HG03457 (cell line): ENCODE results near the gene KIZ.

Source experiments
- ATAC-seq: cut with Tn5 transposase; IDR thresholded peaks from one replicate; pipeline ENCODE4 v1.9.1; 2021; ENCODE audit warnings: moderate number of reproducible peaks; ENCODE audit not compliant: unreplicated experiment

KIZ gene

GRCh38 chr20:21174516-21175239, 48.8 kb downstream of the KIZ start:
- no peak for ATAC-seq

GRCh38 chr20:21175433-21175832, 49.6 kb downstream of the KIZ start:
- ATAC-seq = no peak

- no peak for ATAC-seq
Observed at GRCh38 chr20:21177767-21178166, 51.9 kb downstream of the KIZ start.

- no peak for ATAC-seq
Observed at GRCh38 chr20:21179757-21180156, 53.9 kb downstream of the KIZ start.

GRCh38 chr20:21180248-21180647, 54.4 kb downstream of the KIZ start:
- no peak for ATAC-seq

- no peak for ATAC-seq
Observed at GRCh38 chr20:21181028-21181427, 55.1 kb downstream of the KIZ start.

GRCh38 chr20:21182832-21183563, 57.1 kb downstream of the KIZ start:
- ATAC-seq = no peak

- no peak for ATAC-seq
Observed at GRCh38 chr20:21183722-21184121, 57.8 kb downstream of the KIZ start.

GRCh38 chr20:21184819-21185218, 58.9 kb downstream of the KIZ start:
- no peak for ATAC-seq

GRCh38 chr20:21185849-21186248, 60.0 kb downstream of the KIZ start:
- no peak for ATAC-seq

GRCh38 chr20:21189761-21190523, 64.1 kb downstream of the KIZ start:
- ATAC-seq = no peak

- ATAC-seq = no peak
Observed at GRCh38 chr20:21190869-21191268, 65.0 kb downstream of the KIZ start.

GRCh38 chr20:21191839-21192238, 66.0 kb downstream of the KIZ start:
- ATAC-seq = no peak

- no peak for ATAC-seq
Observed at GRCh38 chr20:21202259-21202658, 76.4 kb downstream of the KIZ start.

- no peak for ATAC-seq
Observed at GRCh38 chr20:21203088-21203656, 77.3 kb downstream of the KIZ start.

GRCh38 chr20:21206584-21206983, 80.7 kb downstream of the KIZ start:
- no peak for ATAC-seq

- ATAC-seq = no peak
Observed at GRCh38 chr20:21208999-21209398, 83.1 kb downstream of the KIZ start.

GRCh38 chr20:21209668-21210067, 83.8 kb downstream of the KIZ start:
- no peak for ATAC-seq

- no peak for ATAC-seq
Observed at GRCh38 chr20:21213691-21214090, 87.8 kb downstream of the KIZ start.

GRCh38 chr20:21214431-21214830, 88.5 kb downstream of the KIZ start:
- ATAC-seq = no peak

GRCh38 chr20:21219686-21220085, 93.8 kb downstream of the KIZ start:
- ATAC-seq = no peak
